ENCODE results near the gene UTP3. TPM values are rescaled to one million over a fixed set of nuclear protein-coding genes. Genes with fewer than 3 reads are reported as not detected.
"Not testable (repeated sequence)": the region's sequence is repeated elsewhere in the genome, so short reads cannot be mapped to it uniquely, and the experiment has no call there.

Gene UTP3
- total RNA-seq, 1 donor from 2014 or later: 38.5 TPM

DNA sequence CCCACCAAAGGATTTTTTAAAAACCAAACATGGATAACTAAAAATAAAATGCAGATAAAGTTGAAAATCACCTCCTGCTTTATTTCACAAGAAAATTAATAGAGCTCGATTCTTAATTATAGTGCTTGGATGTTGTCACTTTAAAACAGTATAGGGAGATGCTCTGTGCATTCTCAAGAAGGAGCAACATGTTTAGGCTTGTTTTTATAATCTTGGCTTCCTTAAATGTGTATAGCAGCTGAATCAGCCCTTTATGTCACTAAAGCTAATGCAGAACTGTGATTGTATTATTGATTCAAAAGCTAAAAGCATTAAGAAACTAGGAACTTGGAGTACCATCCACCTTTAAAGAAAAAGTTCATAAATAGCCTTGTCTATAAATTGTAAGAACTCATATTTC lies 12.9 kb downstream of the UTP3 start:
- Mint-ChIP-seq H3K4me3 (no peak overlapping the region), H3K27ac (no peak overlapping the region), H3K27me3 (no peaks in the 10 kb centered on the region), H3K9me3 (no peaks in the 10 kb centered on the region), H3K4me1 (peaks cover 16% of the 10 kb centered on the region), H3K36me3 (ENCODE audit: low read depth) (peaks cover 3% of the 10 kb centered on the region)
- CTCF ChIA-PET: interaction anchor here (0.9 to 1.0 kb wide), 2 partner anchors 11 to 36 kb away, joined by 3 to 4 read pairs; no protein-coding TSS in a partner anchor
- TF ChIP-seq, protein P1, sequence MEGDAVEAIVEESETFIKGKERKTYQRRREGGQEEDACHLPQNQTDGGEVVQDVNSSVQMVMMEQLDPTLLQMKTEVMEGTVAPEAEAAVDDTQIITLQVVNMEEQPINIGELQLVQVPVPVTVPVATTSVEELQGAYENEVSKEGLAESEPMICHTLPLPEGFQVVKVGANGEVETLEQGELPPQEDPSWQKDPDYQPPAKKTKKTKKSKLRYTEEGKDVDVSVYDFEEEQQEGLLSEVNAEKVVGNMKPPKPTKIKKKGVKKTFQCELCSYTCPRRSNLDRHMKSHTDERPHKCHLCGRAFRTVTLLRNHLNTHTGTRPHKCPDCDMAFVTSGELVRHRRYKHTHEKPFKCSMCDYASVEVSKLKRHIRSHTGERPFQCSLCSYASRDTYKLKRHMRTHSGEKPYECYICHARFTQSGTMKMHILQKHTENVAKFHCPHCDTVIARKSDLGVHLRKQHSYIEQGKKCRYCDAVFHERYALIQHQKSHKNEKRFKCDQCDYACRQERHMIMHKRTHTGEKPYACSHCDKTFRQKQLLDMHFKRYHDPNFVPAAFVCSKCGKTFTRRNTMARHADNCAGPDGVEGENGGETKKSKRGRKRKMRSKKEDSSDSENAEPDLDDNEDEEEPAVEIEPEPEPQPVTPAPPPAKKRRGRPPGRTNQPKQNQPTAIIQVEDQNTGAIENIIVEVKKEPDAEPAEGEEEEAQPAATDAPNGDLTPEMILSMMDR (IDR thresholded peaks at IDR 0.05): no peak
- ATAC-seq (ENCODE audit: low read depth) (no peak), DNase-seq (no peak)
- intact Hi-C loops (cut with micrococcal nuclease): no loop called here
- POLR2A ChIA-PET: interaction anchor here (0.8 to 6.1 kb wide), 3 partner anchors 8 to 21 kb away, joined by 3 to 84 read pairs (median 3); partner anchors contain the start of gene UTP3

DNA sequence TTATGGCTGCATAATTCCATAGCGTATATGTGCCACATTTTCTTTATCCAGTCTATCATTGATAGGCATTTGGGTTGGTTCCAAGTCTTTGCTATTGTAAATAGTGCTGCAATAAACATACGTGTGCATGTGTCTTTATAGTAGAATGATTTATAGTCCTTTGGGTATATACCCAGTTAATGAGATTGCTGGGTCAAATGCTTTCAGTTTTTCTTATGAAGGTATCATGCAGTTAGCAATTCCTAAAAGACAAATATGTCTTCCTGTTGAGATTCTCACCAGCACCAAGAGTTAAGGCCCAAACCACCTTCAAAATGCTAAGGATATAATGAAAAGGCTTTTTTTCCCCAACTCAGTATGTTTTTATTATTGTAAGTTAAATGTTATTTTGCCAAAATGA lies 14.3 kb downstream of the UTP3 start:
- H3K27ac Mint-ChIP-seq: not testable (repeated sequence)
- POLR2A ChIA-PET: interaction anchor here (0.6 to 6.1 kb wide), 2 partner anchors 11 to 35 kb away, joined by 3 to 84 read pairs; partner anchors contain the start of gene UTP3
- CTCF ChIA-PET: interaction anchor here (1.5 to 5.6 kb wide), 2 partner anchors 12 to 292 kb away, joined by 3 to 48 read pairs; partner anchors contain the start of gene UTP3

DNA sequence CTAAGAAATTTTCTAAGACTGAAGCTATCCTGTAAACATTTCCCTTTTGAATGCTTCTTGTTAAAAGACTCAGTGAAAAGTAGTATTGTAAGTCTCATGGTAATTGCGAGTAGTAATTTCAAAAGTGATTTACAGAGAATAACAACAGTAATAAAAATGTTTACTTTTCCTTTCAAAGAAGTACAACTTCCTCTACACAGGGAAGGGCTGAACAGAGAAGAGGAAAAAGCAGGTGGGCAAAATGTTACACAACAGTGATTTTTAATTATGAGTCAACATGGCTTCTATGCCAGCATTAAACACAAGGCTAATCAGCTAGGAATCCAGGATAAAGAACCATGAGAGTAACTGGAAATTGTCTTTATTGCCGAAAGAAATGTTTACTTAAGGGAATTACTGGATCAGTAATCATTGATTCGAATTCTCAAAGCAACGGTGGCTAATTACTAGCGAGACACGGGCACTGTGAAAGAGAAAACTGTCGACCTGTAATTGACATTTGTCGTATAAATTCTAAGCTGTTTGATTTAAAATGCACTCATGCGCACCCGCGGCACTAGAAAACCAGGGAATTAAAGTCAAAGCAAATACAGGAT lies 15.4 kb downstream of the UTP3 start:
- Mint-ChIP-seq H3K27ac (peak overlapping the region; percentile 89), H3K4me1 (peaks cover 29% of the 10 kb centered on the region)
- CTCF ChIA-PET: interaction anchor here (0.8 to 5.6 kb wide), 12 partner anchors 14 to 291 kb away, joined by 3 to 50 read pairs (median 3); partner anchors contain the start of genes MOB1B and UTP3

More for the DNA sequence above, 14.3 kb downstream of the UTP3 start:
- H3K27me3 Mint-ChIP-seq; H3K36me3 Mint-ChIP-seq (ENCODE audit: low read depth); ATAC-seq (ENCODE audit: low read depth); H3K4me3 Mint-ChIP-seq; intact Hi-C loops (cut with micrococcal nuclease); H3K9me3 Mint-ChIP-seq; DNase-seq: not testable (repeated sequence)
- H3K4me1 Mint-ChIP-seq: peaks cover 27% of the 10 kb centered on the region

DNA sequence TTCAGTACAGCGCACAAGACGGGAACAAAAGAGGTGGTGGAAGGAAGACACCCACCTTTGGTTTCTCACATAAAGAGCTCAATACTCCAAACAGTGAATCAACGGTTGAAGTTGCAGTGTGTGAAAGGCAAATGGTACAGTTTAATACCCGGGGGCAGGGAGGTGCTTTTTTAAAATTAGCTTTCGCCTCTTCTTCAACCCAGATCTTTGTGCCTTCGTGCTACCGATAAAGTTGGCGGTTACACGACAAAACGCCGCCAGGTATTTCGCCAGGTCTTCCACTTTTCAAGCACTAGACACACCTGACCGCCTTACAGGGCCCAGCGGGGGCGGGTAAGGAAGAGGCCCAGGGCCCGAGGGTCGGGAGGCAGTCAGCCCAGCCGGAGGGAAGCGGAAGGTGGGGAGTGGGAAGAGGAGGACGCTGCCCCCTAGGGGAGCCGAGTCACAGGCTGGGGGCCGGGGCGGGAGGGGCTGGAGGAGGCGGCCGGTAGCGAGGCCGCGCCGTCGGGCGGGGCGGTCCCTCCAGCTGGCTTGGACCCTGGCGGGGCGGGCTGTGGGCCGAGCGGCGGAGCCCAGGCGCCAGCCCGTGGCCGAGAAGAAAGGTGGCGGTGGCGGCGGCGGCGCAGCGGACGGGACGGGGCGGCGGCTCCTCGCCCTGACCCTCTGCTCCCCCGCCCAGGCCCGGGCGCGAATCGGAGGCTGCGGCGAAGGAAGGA lies 16.0 kb downstream of the UTP3 start:
- TF ChIP-seq, protein P1 (IDR thresholded peaks at IDR 0.05): no peak
- ATAC-seq (ENCODE audit: low read depth) (peak; percentile 67), DNase-seq (peak; percentile 69)
- intact Hi-C loops (cut with micrococcal nuclease): loop anchor here (1.0 to 2.0 kb wide), 6 partner anchors 16 to 290 kb away; partner anchors contain the start of genes GRSF1 and UTP3
- H3K27me3 Mint-ChIP-seq: no peaks in the 10 kb centered on the region
- peak overlapping the region; percentile 89 for H3K27ac Mint-ChIP-seq
- ChIA-PET POLR2A (interaction anchor here (0.9 to 6.1 kb wide), 21 partner anchors 10 to 306 kb away, joined by 3 to 91 read pairs (median 9); partner anchors contain the start of genes DCK, GRSF1, JCHAIN and MOB1B), CTCF (interaction anchor here (0.8 to 5.6 kb wide), 16 partner anchors 11 to 306 kb away, joined by 3 to 50 read pairs (median 3); partner anchors contain the start of genes MOB1B and UTP3)
- H3K36me3 Mint-ChIP-seq (ENCODE audit: low read depth): peaks cover 3% of the 10 kb centered on the region
- peak overlapping the region; percentile 93 for H3K4me3 Mint-ChIP-seq
- peaks cover 32% of the 10 kb centered on the region for H3K4me1 Mint-ChIP-seq
- no peaks in the 10 kb centered on the region for H3K9me3 Mint-ChIP-seq

More for the DNA sequence above, 15.4 kb downstream of the UTP3 start:
- POLR2A ChIA-PET: interaction anchor here (0.6 to 6.1 kb wide), 17 partner anchors 10 to 306 kb away, joined by 3 to 91 read pairs (median 10); partner anchors contain the start of genes DCK, GRSF1, JCHAIN and MOB1B
- Mint-ChIP-seq H3K9me3 (no peaks in the 10 kb centered on the region), H3K4me3 (peak overlapping the region; percentile 93), H3K27me3 (no peaks in the 10 kb centered on the region), H3K36me3 (ENCODE audit: low read depth) (peaks cover 3% of the 10 kb centered on the region)
- TF ChIP-seq, protein P1 (IDR thresholded peaks at IDR 0.05): no peak
- ATAC-seq (ENCODE audit: low read depth) (no peak), DNase-seq (no peak)
- intact Hi-C loops (cut with micrococcal nuclease): loop anchor here (1.0 to 2.0 kb wide), 6 partner anchors 15 to 291 kb away; partner anchors contain the start of genes GRSF1 and UTP3

DNA sequence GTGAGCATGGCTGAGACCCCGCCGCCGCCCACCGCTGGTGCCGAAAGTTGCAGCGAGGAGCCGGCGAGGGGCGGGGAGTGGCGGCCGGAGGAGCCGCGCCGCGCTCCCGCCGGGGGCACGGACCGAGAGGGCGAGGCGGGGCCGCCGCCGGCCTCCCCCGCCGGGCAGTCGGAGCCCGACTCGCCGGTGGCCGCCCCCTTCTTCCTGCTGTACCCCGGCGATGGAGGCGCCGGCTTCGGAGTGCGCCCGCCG lies 16.5 kb downstream of the UTP3 start:
- intact Hi-C loops (cut with micrococcal nuclease): loop anchor here (1.0 to 5.0 kb wide), 10 partner anchors 8 to 290 kb away; partner anchors contain the start of genes GRSF1, MOB1B and UTP3
- Mint-ChIP-seq H3K4me3 (peak overlapping the region; percentile 93), H3K27ac (no peak overlapping the region), H3K9me3 (no peaks in the 10 kb centered on the region), H3K4me1 (peaks cover 37% of the 10 kb centered on the region), H3K36me3 (ENCODE audit: low read depth) (peaks cover 3% of the 10 kb centered on the region), H3K27me3 (no peaks in the 10 kb centered on the region)
- POLR2A ChIA-PET: interaction anchor here (0.5 to 6.1 kb wide), 18 partner anchors 9 to 289 kb away, joined by 3 to 91 read pairs (median 10); partner anchors contain the start of genes DCK, GRSF1, MOB1B and RUFY3
- CTCF ChIA-PET: interaction anchor here (0.9 to 5.6 kb wide), 8 partner anchors 10 to 305 kb away, joined by 3 to 50 read pairs (median 6); partner anchors contain the start of genes MOB1B and UTP3
- ATAC-seq (ENCODE audit: low read depth) (peak; percentile 28), DNase-seq (peak; percentile 74)
- TF ChIP-seq, protein P1 (IDR thresholded peaks at IDR 0.05): no peak

Data from activated B cell treated with CpG ODN at 0.5 μM for 24 hours (primary cell).